Subcutaneous abdominal adipose tissue (tissue), 5 donors: Measurements from ENCODE around the gene KLF14.
"Not testable (repeated sequence)": the region's sequence is repeated elsewhere in the genome, so short reads cannot be mapped to it uniquely, and the experiment has no call there.

Experiments
- H3K27ac ChIP-seq: one replicate; pipeline ENCODE4 v1.7.0; 2013; ENCODE audit warnings: low read depth, mild to moderate bottlenecking, inconsistent platforms, low read length, moderate library complexity
- H3K27me3 ChIP-seq, 5 donors: one replicate each; pipeline ENCODE4 v1.7.0; 2013; ENCODE audit warnings: low read length in 5 of 5, inconsistent platforms in 1 of 5; ENCODE audit not compliant: control insufficient read depth in 5 of 5, insufficient read depth in 4 of 5
- H3K36me3 ChIP-seq, 5 donors: one replicate each; pipeline ENCODE4 v1.7.0; 2013; ENCODE audit warnings: low read length in 5 of 5; ENCODE audit not compliant: control insufficient read depth in 5 of 5, insufficient read depth in 5 of 5
- H3K4me1 ChIP-seq, 5 donors: one replicate each; pipeline ENCODE4 v1.7.0; 2013; ENCODE audit warnings: low read length in 5 of 5, mild to moderate bottlenecking in 3 of 5, moderate library complexity in 1 of 5; ENCODE audit not compliant: control insufficient read depth in 5 of 5, insufficient read depth in 5 of 5
- H3K4me3 ChIP-seq, 5 donors: one replicate each; pipeline ENCODE4 v1.7.0; 2013; ENCODE audit warnings: low read length in 5 of 5, low read depth in 1 of 5
- H3K9ac ChIP-seq, 5 donors: one replicate each; pipeline ENCODE4 v1.7.0; 2013; ENCODE audit warnings: low read length in 5 of 5, mild to moderate bottlenecking in 4 of 5, moderate library complexity in 3 of 5
- H3K9me3 ChIP-seq, 5 donors: one replicate each; pipeline ENCODE4 v1.7.0; 2013; ENCODE audit warnings: low read length in 5 of 5; ENCODE audit not compliant: control insufficient read depth in 5 of 5
- donor health status: healthy.
- donor health status: healthy.
- donor health status: healthy.
- donor health status: healthy.
- donor health status: healthy.

Gene KLF14

GRCh38 chr7:130719541-130719940 is 14.5 kb downstream of the KLF14 start:
- Histone ChIP-seq H3K36me3 (no peaks in the 10 kb centered on the region), H3K27me3 (no peaks in the 10 kb centered on the region), H3K9me3 (no peaks in the 10 kb centered on the region), H3K27ac (no peak overlapping the region), H3K9ac (no peak overlapping the region), H3K4me3 (no peak overlapping the region), H3K4me1 (no peaks in the 10 kb centered on the region)

- Histone ChIP-seq H3K9me3 (no peaks in the 10 kb centered on the region), H3K27me3 (no peaks in the 10 kb centered on the region), H3K36me3 (no peaks in the 10 kb centered on the region), H3K9ac (no peak overlapping the region), H3K4me1 (no peaks in the 10 kb centered on the region), H3K4me3 (no peak overlapping the region), H3K27ac (no peak overlapping the region)
These were observed 21.6 kb downstream of the KLF14 start for GRCh38 chr7:130712416-130712815.

GRCh38 chr7:130708766-130709165 is 25.2 kb downstream of the KLF14 start:
- Histone ChIP-seq H3K9me3 (peaks cover 0 to 5% (median 0%) of the 10 kb centered on the region in 5 donors), H3K4me3 (no peak overlapping the region), H3K4me1 (no peaks in the 10 kb centered on the region), H3K27me3 (no peaks in the 10 kb centered on the region), H3K27ac (no peak overlapping the region), H3K9ac (no peak overlapping the region), H3K36me3 (no peaks in the 10 kb centered on the region)

- no peak overlapping the region for H3K9ac ChIP-seq
- H3K36me3 ChIP-seq: no peaks in the 10 kb centered on the region
- no peak overlapping the region for H3K4me3 ChIP-seq
- no peaks in the 10 kb centered on the region for H3K4me1 ChIP-seq
- no peaks in the 10 kb centered on the region for H3K27me3 ChIP-seq
- H3K27ac ChIP-seq: no peak overlapping the region
- peaks cover 0 to 5% (median 0%) of the 10 kb centered on the region in 5 donors for H3K9me3 ChIP-seq
These were observed 26.0 kb downstream of the KLF14 start for GRCh38 chr7:130708001-130708400.

- Histone ChIP-seq H3K9ac (no peak overlapping the region), H3K27me3 (no peaks in the 10 kb centered on the region), H3K9me3 (peaks cover 0 to 5% (median 0%) of the 10 kb centered on the region in 5 donors), H3K27ac (no peak overlapping the region), H3K36me3 (no peaks in the 10 kb centered on the region), H3K4me3 (no peak overlapping the region), H3K4me1 (no peaks in the 10 kb centered on the region)
These were observed 30.2 kb downstream of the KLF14 start for GRCh38 chr7:130703851-130704250.

GRCh38 chr7:130701650-130702049 is 32.4 kb downstream of the KLF14 start:
- Histone ChIP-seq H3K27me3 (no peaks in the 10 kb centered on the region), H3K4me3 (no peak overlapping the region), H3K9me3 (peaks cover 0 to 5% (median 0%) of the 10 kb centered on the region in 5 donors), H3K9ac (no peak overlapping the region), H3K36me3 (no peaks in the 10 kb centered on the region), H3K27ac (no peak overlapping the region), H3K4me1 (no peaks in the 10 kb centered on the region)

GRCh38 chr7:130700760-130701159 is 33.2 kb downstream of the KLF14 start:
- Histone ChIP-seq H3K36me3 (no peaks in the 10 kb centered on the region), H3K9me3 (no peaks in the 10 kb centered on the region), H3K9ac (no peak overlapping the region), H3K4me3 (no peak overlapping the region), H3K27ac (no peak overlapping the region), H3K4me1 (no peaks in the 10 kb centered on the region), H3K27me3 (no peaks in the 10 kb centered on the region)

GRCh38 chr7:130699686-130700085 is 34.3 kb downstream of the KLF14 start:
- Histone ChIP-seq H3K4me1 (no peaks in the 10 kb centered on the region), H3K9ac (no peak overlapping the region), H3K27me3 (no peaks in the 10 kb centered on the region), H3K9me3 (no peaks in the 10 kb centered on the region), H3K36me3 (no peaks in the 10 kb centered on the region), H3K27ac (no peak overlapping the region), H3K4me3 (no peak overlapping the region)

- Histone ChIP-seq H3K27me3 (no peaks in the 10 kb centered on the region), H3K9ac (no peak overlapping the region), H3K36me3 (no peaks in the 10 kb centered on the region), H3K27ac (no peak overlapping the region), H3K4me1 (no peaks in the 10 kb centered on the region), H3K9me3 (no peaks in the 10 kb centered on the region), H3K4me3 (no peak overlapping the region)
These were observed 36.2 kb downstream of the KLF14 start for GRCh38 chr7:130697820-130698219.

- Histone ChIP-seq H3K9ac (no peak overlapping the region), H3K27ac (no peak overlapping the region), H3K27me3 (no peaks in the 10 kb centered on the region), H3K36me3 (no peaks in the 10 kb centered on the region), H3K4me1 (no peaks in the 10 kb centered on the region), H3K9me3 (peaks cover 0 to 2% (median 0%) of the 10 kb centered on the region in 5 donors), H3K4me3 (no peak overlapping the region)
These were observed 38.2 kb downstream of the KLF14 start for GRCh38 chr7:130695840-130696239.

- H3K9ac ChIP-seq, H3K27ac ChIP-seq, H3K9me3 ChIP-seq, H3K4me3 ChIP-seq, H3K4me1 ChIP-seq, H3K27me3 ChIP-seq, H3K36me3 ChIP-seq: not testable (repeated sequence)
These were observed 41.6 kb downstream of the KLF14 start for GRCh38 chr7:130692396-130692795.
